Measurements from ENCODE around the gene PDZD2.
"Not testable (repeated sequence)": the region's sequence is repeated elsewhere in the genome, so short reads cannot be mapped to it uniquely, and the experiment has no call there.

The PDZD2 gene

GRCh38 chr5:32013658-32014057 lies 374.7 kb downstream of the PDZD2 start:
- DNase-seq (ENCODE audit: low read depth in 1 of 2, low spot score in 1 of 2): no peak
- TF ChIP-seq SPI1 (IDR thresholded peaks at IDR 0.05; ENCODE audit: borderline replicate concordance, low read depth): no peak
- TF ChIP-seq, protein P1, sequence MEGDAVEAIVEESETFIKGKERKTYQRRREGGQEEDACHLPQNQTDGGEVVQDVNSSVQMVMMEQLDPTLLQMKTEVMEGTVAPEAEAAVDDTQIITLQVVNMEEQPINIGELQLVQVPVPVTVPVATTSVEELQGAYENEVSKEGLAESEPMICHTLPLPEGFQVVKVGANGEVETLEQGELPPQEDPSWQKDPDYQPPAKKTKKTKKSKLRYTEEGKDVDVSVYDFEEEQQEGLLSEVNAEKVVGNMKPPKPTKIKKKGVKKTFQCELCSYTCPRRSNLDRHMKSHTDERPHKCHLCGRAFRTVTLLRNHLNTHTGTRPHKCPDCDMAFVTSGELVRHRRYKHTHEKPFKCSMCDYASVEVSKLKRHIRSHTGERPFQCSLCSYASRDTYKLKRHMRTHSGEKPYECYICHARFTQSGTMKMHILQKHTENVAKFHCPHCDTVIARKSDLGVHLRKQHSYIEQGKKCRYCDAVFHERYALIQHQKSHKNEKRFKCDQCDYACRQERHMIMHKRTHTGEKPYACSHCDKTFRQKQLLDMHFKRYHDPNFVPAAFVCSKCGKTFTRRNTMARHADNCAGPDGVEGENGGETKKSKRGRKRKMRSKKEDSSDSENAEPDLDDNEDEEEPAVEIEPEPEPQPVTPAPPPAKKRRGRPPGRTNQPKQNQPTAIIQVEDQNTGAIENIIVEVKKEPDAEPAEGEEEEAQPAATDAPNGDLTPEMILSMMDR (IDR thresholded peaks at IDR 0.05; ENCODE audit: insufficient read depth, low read length): no peak
- no peak for TF ChIP-seq POLR2AphosphoS5 (IDR thresholded peaks at IDR 0.05; ENCODE audit: low read depth)
- TF ChIP-seq REST (IDR thresholded peaks at IDR 0.05; ENCODE audit: insufficient replicate concordance, low read depth): no peak
- no peak for TF ChIP-seq GABPA (IDR thresholded peaks at IDR 0.05; ENCODE audit: low read depth)
- H3K27ac ChIP-seq (replicated peaks): no peak overlapping the region
- H3K4me3 ChIP-seq (replicated peaks; ENCODE audit: insufficient read depth, low read length): no peak overlapping the region
- no peaks in the 10 kb centered on the region for H3K27me3 ChIP-seq (ENCODE audit: insufficient read depth, poor library complexity, severe bottlenecking)

DNA sequence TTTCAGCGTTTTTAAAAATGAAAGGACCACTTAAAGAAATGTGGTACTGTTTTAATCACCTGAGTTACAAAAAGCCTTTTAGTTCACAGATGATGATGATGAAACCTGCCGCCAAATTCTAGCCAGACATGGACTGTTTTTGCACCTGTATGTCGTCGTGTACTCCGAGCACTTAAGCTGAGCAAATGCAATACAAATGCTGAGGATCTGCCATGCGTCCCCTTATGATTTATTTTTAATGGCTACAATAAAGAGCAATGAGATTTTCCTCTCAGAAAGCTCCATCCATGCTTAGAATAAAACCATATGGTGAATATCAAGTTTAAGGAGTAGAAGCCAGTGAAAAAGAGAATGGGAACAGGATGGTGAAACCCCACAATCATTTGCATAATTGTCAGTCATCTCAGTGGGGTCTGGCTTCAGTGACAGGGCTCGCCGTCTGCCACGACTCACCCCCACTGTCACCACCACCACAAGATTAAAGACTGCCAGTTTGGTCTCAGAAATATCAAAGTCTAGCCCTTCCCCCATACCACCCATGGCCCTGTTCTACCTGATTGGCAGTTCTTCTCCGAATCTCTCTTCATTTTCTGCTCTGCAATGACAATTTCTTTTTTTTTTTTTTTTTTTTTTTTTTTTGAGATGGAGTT lies 375.3 kb downstream of the PDZD2 start:
- H3K4me3 ChIP-seq (replicated peaks; ENCODE audit: insufficient read depth, low read length): no peak overlapping the region

DNA sequence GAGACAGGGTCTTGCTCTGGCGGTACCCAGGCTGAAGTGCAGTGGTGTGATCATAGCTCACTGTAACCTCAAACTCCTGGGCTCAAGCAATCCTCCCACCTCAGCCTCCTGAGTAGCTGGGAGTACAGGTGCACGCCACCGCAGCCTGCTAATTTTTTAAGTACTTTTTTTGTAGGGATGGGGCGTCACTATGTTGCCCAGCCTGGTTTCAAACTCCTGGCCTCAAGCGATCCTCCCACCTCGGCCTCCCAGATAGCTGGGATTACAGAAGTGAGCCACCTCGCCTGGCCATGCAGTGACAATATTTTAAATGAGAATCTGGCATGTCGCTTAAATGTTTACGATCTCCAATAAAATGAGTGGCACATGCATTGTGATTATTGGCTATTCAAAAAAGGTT lies 376.3 kb downstream of the PDZD2 start:
- H3K4me3 ChIP-seq (replicated peaks; ENCODE audit: insufficient read depth, low read length); H3K27ac ChIP-seq (replicated peaks); DNase-seq (ENCODE audit: low read depth in 1 of 2, low spot score in 1 of 2); H3K27me3 ChIP-seq (ENCODE audit: insufficient read depth, poor library complexity, severe bottlenecking): not testable (repeated sequence)

More for the DNA sequence above, 375.3 kb downstream of the PDZD2 start:
- DNase-seq (ENCODE audit: low read depth in 1 of 2, low spot score in 1 of 2): no peak
- no peak for TF ChIP-seq SPI1 (IDR thresholded peaks at IDR 0.05; ENCODE audit: borderline replicate concordance, low read depth)
- no peak for TF ChIP-seq GABPA (IDR thresholded peaks at IDR 0.05; ENCODE audit: low read depth)
- TF ChIP-seq, protein P1 (IDR thresholded peaks at IDR 0.05; ENCODE audit: insufficient read depth, low read length): no peak
- TF ChIP-seq REST (IDR thresholded peaks at IDR 0.05; ENCODE audit: insufficient replicate concordance, low read depth): no peak
- TF ChIP-seq POLR2AphosphoS5 (IDR thresholded peaks at IDR 0.05; ENCODE audit: low read depth): no peak
- no peaks in the 10 kb centered on the region for H3K27me3 ChIP-seq (ENCODE audit: insufficient read depth, poor library complexity, severe bottlenecking)
- H3K27ac ChIP-seq (replicated peaks): no peak overlapping the region

DNA sequence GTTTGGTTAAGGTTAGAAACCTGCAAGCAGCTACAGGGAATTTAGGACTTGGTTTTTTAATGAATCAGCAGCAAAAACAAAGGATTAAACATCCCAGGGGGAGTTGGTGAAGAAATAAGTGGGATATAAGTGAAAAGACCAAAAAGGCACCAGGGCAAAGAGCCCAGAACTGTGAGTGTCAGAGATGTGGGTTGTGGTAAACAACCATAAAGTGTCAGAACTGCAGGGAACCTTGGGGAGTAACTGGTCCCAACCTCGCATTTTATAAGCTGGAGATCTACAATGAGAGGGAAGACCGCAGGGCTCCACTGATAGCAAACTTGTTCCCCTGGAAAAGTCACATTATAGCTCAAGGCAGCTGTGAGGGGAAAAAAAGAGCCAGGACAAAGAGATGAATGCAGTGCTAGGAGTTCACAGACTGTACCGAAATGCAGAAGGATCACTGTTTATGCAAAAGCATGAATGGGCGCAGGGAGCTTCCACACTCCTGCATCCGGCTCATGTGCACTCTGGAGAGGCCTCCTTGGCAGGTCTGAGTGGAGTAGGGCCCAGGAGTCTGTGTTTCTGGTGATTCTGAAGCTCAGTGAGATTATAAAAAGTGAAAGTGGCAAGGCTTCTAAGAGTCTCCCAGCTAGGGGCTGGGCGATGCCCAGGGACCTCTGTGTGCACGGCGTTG lies 378.9 kb downstream of the PDZD2 start:
- Histone ChIP-seq H3K27me3 (ENCODE audit: insufficient read depth, poor library complexity, severe bottlenecking) (no peaks in the 10 kb centered on the region), H3K4me3 (replicated peaks; ENCODE audit: insufficient read depth, low read length) (no peak overlapping the region), H3K27ac (replicated peaks) (no peak overlapping the region)
- TF ChIP-seq REST (IDR thresholded peaks at IDR 0.05; ENCODE audit: insufficient replicate concordance, low read depth): no peak
- no peak for TF ChIP-seq GABPA (IDR thresholded peaks at IDR 0.05; ENCODE audit: low read depth)
- no peak for TF ChIP-seq POLR2AphosphoS5 (IDR thresholded peaks at IDR 0.05; ENCODE audit: low read depth)
- TF ChIP-seq, protein P1 (IDR thresholded peaks at IDR 0.05; ENCODE audit: insufficient read depth, low read length): no peak
- no peak for TF ChIP-seq SPI1 (IDR thresholded peaks at IDR 0.05; ENCODE audit: borderline replicate concordance, low read depth)
- no peak for DNase-seq (ENCODE audit: low read depth in 1 of 2, low spot score in 1 of 2)

Data from HL-60 (cell line).